GM23338 (cell line): ENCODE results near the gene HIVEP3. TPM values are rescaled to one million over a fixed set of nuclear protein-coding genes. Genes with fewer than 3 reads are reported as not detected.

Source experiments
- ATAC-seq: fragments of 200-7000 bp; cut with Tn5 transposase; 3 replicates; pipeline ENCODE4 v1.9.1; 2020
- DNase-seq: peaks from one replicate; pipeline ENCODE4 v3.0.0-alpha.2; 2015; ENCODE audit warnings: low spot score
- H2AFZ ChIP-seq: fragments of 200-600 bp; sonication (generic); 2 replicates; pipeline ENCODE4 v1.8.0; 2016; ENCODE audit warnings: antibody characterized with exemption, mild to moderate bottlenecking, moderate library complexity
- H3F3A ChIP-seq: fragments of 200-600 bp; sonication (generic); replicated peaks from 2 replicates; pipeline ENCODE4 v1.8.0; 2017; ENCODE audit warnings: antibody characterized with exemption, mixed run types, low read depth
- H3K27ac ChIP-seq: fragments of 200-600 bp; sonication (generic); 2 replicates; pipeline ENCODE4 v1.6.1; 2016; ENCODE audit warnings: low read depth
- H3K27me3 ChIP-seq: fragments of 200-600 bp; sonication (generic); 2 replicates; pipeline ENCODE4 v1.8.0; 2016; ENCODE audit warnings: mild to moderate bottlenecking, mixed run types, moderate library complexity; ENCODE audit not compliant: insufficient read depth
- H3K36me3 ChIP-seq: fragments of 200-600 bp; sonication (generic); 2 replicates; pipeline ENCODE4 v1.8.0; 2016; ENCODE audit warnings: mild to moderate bottlenecking; ENCODE audit not compliant: insufficient read depth
- H3K4me1 ChIP-seq: fragments of 200-600 bp; sonication (generic); 2 replicates; pipeline ENCODE4 v1.8.0; 2016; ENCODE audit warnings: mild to moderate bottlenecking, moderate library complexity; ENCODE audit not compliant: insufficient read depth
- H3K4me2 ChIP-seq: fragments of 200-600 bp; sonication (generic); 2 replicates; pipeline ENCODE4 v1.7.1; 2017; ENCODE audit warnings: mixed run types
- H3K4me3 ChIP-seq: fragments of 200-600 bp; sonication (generic); 2 replicates; pipeline ENCODE4 v1.6.1; 2016; ENCODE audit warnings: mixed run types
- H3K79me2 ChIP-seq: fragments of 200-600 bp; sonication (generic); replicated peaks from 2 replicates; pipeline ENCODE4 v1.8.0; 2017; ENCODE audit warnings: mild to moderate bottlenecking; ENCODE audit not compliant: insufficient read depth
- H3K9me2 ChIP-seq: fragments of 200-600 bp; sonication (generic); 2 replicates; pipeline ENCODE4 v1.8.0; 2017; ENCODE audit not compliant: insufficient read depth
- H4K20me1 ChIP-seq: fragments of 200-600 bp; sonication (generic); replicated peaks from 2 replicates; pipeline ENCODE4 v1.8.0; 2017; ENCODE audit warnings: mild to moderate bottlenecking; ENCODE audit not compliant: insufficient read depth
- H3K27ac Mint-ChIP-seq: 2 replicates; pipeline ENCODE4 v1.8.0; 2020; ENCODE audit warnings: inconsistent platforms, mild to moderate bottlenecking, moderate library complexity, mixed read lengths
- H3K27me3 Mint-ChIP-seq: 3 replicates; pipeline ENCODE4 v1.8.0; 2022; ENCODE audit warnings: low read depth, mild to moderate bottlenecking, moderate library complexity, mixed read lengths, inconsistent platforms; ENCODE audit not compliant: insufficient read depth, poor library complexity
- H3K36me3 Mint-ChIP-seq: 3 replicates; pipeline ENCODE4 v1.8.0; 2021; ENCODE audit warnings: low read depth, mild to moderate bottlenecking, inconsistent platforms, moderate library complexity, mixed read lengths
- H3K4me1 Mint-ChIP-seq: 3 replicates; pipeline ENCODE4 v1.8.0; 2020; ENCODE audit warnings: mild to moderate bottlenecking, inconsistent platforms, mixed read lengths
- H3K4me3 Mint-ChIP-seq: 3 replicates; pipeline ENCODE4 v1.8.0; 2021; ENCODE audit warnings: moderate library complexity, mild to moderate bottlenecking, inconsistent platforms, mixed read lengths
- H3K9me3 Mint-ChIP-seq: 3 replicates; pipeline ENCODE4 v1.8.0; 2020; ENCODE audit warnings: moderate library complexity, mild to moderate bottlenecking, inconsistent platforms, mixed read lengths
- CREB1 ChIP-seq: fragments of 250-450 bp; sonication (Bioruptor Pico); IDR thresholded peaks from 2 replicates; pipeline ENCODE4 v1.5.0; 2020; ENCODE audit warnings: low read depth, mild to moderate bottlenecking, moderate library complexity
- EZH2phosphoT487 ChIP-seq: fragments of 200-600 bp; sonication (generic); IDR thresholded peaks from one replicate; pipeline ENCODE4 v1.8.1; 2018; ENCODE audit warnings: antibody characterized with exemption; ENCODE audit not compliant: unreplicated experiment
- JUNB ChIP-seq: IDR thresholded peaks from one replicate; pipeline ENCODE4 v1.6.1; 2016; ENCODE audit warnings: antibody characterized with exemption; ENCODE audit not compliant: unreplicated experiment
- POLR2AphosphoS5 ChIP-seq: IDR thresholded peaks from 2 replicates; pipeline ENCODE4 v1.6.1; 2016; ENCODE audit warnings: antibody characterized with exemption, low read depth
- ZNF462 ChIP-seq: fragments of 250-450 bp; sonication (Bioruptor Pico); IDR thresholded peaks from 2 replicates; pipeline ENCODE4 v1.5.0; 2020; ENCODE audit warnings: mild to moderate bottlenecking, moderate library complexity
- polyA plus RNA-seq: library from polyadenylated mRNA; unstranded; fragments of >200 nt; fragmentation: Nextera tagmentation; extraction: Ambion mirVana; gene quantifications from 2 replicates; pipeline ENCODE4 v1.2.1, GENCODE V29; 2016
- total RNA-seq: library from RNA; depleted of rRNA; stranded (reverse); fragments of >200 nt; shearing (Covaris generic); gene quantifications from 2 replicates; pipeline ENCODE4 v1.2.3, GENCODE V29; 2014
- TF ChIP-seq, protein P1 (sequence below), 2 experiments: fragments of 200-600 bp in 1 of 2; sonication (generic) in 1 of 2; conservative IDR thresholded peaks; 2 replicates each; pipeline versions ENCODE4 v1.5.1 to v1.6.1; 2016 to 2017; ENCODE audit warnings: antibody characterized with exemption in 2 of 2, low read depth in 2 of 2, mild to moderate bottlenecking in 2 of 2, moderate library complexity in 1 of 2

Gene HIVEP3
- total and polyA plus RNA-seq, 2 experiments from 2014 or later: 0.14 to 0.24 TPM

GRCh38 chr1:41849211-41849759 is 69.4 kb downstream of the HIVEP3 start (continued):
- TF ChIP-seq CREB1: no peak
- no peak for TF ChIP-seq ZNF462 (CRISPR knock-in tag)

DNA sequence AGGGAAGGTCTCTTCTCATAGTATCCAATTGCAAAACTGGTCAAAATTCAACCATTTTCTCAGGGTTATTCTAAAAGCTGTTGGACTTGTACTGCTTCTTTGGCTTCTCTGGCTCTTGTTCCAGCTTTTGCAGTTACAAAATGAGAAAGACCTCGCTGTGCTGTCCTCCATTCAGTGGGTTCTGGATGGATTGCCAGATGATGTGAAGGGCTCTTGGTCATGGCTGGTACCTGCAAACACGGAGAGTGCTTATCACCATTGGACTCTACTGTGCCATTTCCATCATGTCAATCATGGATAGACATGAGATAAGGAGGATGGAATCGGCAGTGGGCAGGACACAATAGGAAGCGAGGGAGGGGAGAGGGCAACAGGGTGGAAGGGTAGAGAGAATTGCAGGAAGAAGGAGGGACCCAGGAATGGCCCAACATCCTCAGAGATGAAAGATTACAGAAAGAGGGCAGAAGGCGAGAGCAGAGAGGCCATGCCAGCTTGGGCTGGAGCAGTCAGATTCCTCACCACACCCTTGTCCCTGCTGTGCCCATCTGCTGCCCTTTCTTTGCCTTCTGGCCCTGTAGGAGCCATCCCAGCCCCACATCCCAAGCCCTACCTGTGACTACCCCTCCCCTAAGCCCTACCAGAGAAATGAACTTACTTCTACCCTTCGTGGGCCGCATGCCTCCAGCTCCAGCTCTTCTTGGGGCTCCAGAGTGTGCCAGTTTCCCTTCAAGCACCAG is 70.3 kb downstream of the HIVEP3 start:
- ATAC-seq: no peak
- Mint-ChIP-seq H3K9me3 (no peaks in the 10 kb centered on the region; the same call in 2 of the 3 replicates), H3K27me3 (no peaks in the 10 kb centered on the region), H3K4me3 (no peak overlapping the region), H3K36me3 (no peaks in the 10 kb centered on the region), H3K4me1 (peaks cover 12% of the 10 kb centered on the region), H3K27ac (no peak overlapping the region)
- Histone ChIP-seq H3K4me3 (no peak overlapping the region), H3K4me1 (peaks cover 1% of the 10 kb centered on the region; the same call in 1 of the 2 replicates), H4K20me1 (no peaks in the 10 kb centered on the region), H3K36me3 (no peaks in the 10 kb centered on the region), H3K79me2 (no peaks in the 10 kb centered on the region), H3K4me2 (no peak overlapping the region), H2AFZ (no peak overlapping the region), H3K9me2 (peaks cover 5% of the 10 kb centered on the region; the same call in 1 of the 2 replicates), H3K27me3 (no peaks in the 10 kb centered on the region), H3K27ac (no peak overlapping the region), H3F3A (no peaks in the 10 kb centered on the region)
- DNase-seq: no peak
- TF ChIP-seq ZNF462 (CRISPR knock-in tag): no peak
- TF ChIP-seq, protein P1, sequence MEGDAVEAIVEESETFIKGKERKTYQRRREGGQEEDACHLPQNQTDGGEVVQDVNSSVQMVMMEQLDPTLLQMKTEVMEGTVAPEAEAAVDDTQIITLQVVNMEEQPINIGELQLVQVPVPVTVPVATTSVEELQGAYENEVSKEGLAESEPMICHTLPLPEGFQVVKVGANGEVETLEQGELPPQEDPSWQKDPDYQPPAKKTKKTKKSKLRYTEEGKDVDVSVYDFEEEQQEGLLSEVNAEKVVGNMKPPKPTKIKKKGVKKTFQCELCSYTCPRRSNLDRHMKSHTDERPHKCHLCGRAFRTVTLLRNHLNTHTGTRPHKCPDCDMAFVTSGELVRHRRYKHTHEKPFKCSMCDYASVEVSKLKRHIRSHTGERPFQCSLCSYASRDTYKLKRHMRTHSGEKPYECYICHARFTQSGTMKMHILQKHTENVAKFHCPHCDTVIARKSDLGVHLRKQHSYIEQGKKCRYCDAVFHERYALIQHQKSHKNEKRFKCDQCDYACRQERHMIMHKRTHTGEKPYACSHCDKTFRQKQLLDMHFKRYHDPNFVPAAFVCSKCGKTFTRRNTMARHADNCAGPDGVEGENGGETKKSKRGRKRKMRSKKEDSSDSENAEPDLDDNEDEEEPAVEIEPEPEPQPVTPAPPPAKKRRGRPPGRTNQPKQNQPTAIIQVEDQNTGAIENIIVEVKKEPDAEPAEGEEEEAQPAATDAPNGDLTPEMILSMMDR (conservative IDR thresholded peaks at IDR 0.05; ENCODE audit: low read depth in 2 of 2): no peak
- TF ChIP-seq POLR2AphosphoS5: no peak
- no peak for TF ChIP-seq JUNB
- TF ChIP-seq EZH2phosphoT487: no peak
